Heart left ventricle (tissue), 16 donors: ENCODE results near the gene ZFYVE21. TPM values are rescaled to one million over a fixed set of nuclear protein-coding genes. Genes with fewer than 3 reads are reported as not detected.

Source experiments
- ATAC-seq, 4 donors: fragments of 200-7000 bp; cut with Tn5 transposase; one replicate each; pipeline ENCODE4 v1.9.1; 2020 to 2022; ENCODE audit warnings: moderate library complexity in 4 of 4, mild to moderate bottlenecking in 3 of 4, moderate number of reproducible peaks in 1 of 4
- DNase-seq, 5 donors: peaks; one replicate each; pipeline ENCODE4 v3.0.0-alpha.2; 2020
- H3K27ac ChIP-seq, 12 donors: fragments of 200-600 bp; sonication (generic) in 4 of 12; one replicate each; pipeline versions ENCODE4 v1.5.0 to v1.8.0; 2016 to 2022; ENCODE audit warnings: mild to moderate bottlenecking in 2 of 12
- H3K27me3 ChIP-seq, 9 donors: fragments of 200-600 bp; sonication (generic) in 2 of 9; one replicate each; pipeline versions ENCODE4 v1.5.1 to v1.8.0; 2016 to 2022; ENCODE audit warnings: mild to moderate bottlenecking in 3 of 9
- H3K36me3 ChIP-seq, 9 donors: fragments of 200-600 bp; sonication (generic) in 2 of 9; one replicate each; pipeline versions ENCODE4 v1.5.0 to v1.8.0; 2018 to 2022; ENCODE audit warnings: mild to moderate bottlenecking in 2 of 9
- H3K4me1 ChIP-seq, 12 donors: fragments of 200-600 bp; sonication (generic) in 4 of 12; one replicate each; pipeline versions ENCODE4 v1.5.0 to v1.8.0; 2016 to 2022; ENCODE audit warnings: mild to moderate bottlenecking in 3 of 12
- H3K4me3 ChIP-seq, 12 donors: fragments of 200-600 bp; sonication (generic) in 4 of 12; one replicate each; pipeline versions ENCODE4 v1.5.0 to v1.8.0; 2017 to 2022; ENCODE audit warnings: mild to moderate bottlenecking in 9 of 12, moderate library complexity in 4 of 12
- H3K9me3 ChIP-seq, 12 donors: fragments of 200-600 bp; sonication (generic) in 4 of 12; one replicate each; pipeline versions ENCODE4 v1.5.0 to v1.8.0; 2016 to 2022; ENCODE audit warnings: mild to moderate bottlenecking in 1 of 12
- POLR2A ChIP-seq, 2 donors: fragments of 450-650 bp; IDR thresholded peaks; one replicate each; pipeline ENCODE4 v1.6.1; 2017; ENCODE audit warnings: antibody characterized with exemption in 2 of 2, mild to moderate bottlenecking in 2 of 2, moderate library complexity in 2 of 2
- WGBS, 4 donors: extraction: QIAGEN DNeasy Blood & Tissue Kit in 2 of 4; methylation state at CpG; one replicate each; pipeline versions ENCODE4 v1.1.5 to v1.1.7; 2013 to 2018; 5-methylcytosine and 5-hydroxymethylcytosine counted together
- intact Hi-C, 10 donors: fragments of 100-400 bp; cut with DNase I; formaldehyde crosslinking; loops; one replicate each; pipeline versions ENCODE4 v1.11.1 to v1.14.2; 2022
- polyA plus RNA-seq, 2 donors: library from polyadenylated mRNA; stranded (reverse); fragments of 200-250 nt; gene quantifications; one replicate each; pipeline ENCODE4 v1.2.3, GENCODE V29; 2013
- total RNA-seq, 9 donors: library from RNA; depleted of rRNA in 2 of 9; stranded (reverse); fragments of >200 nt in 2 of 9; fragmentation: NEBNext Ultra II Directional in 3 of 9; extraction: Animal tissue kit (Norgen Biotek cat#: 25700) in 3 of 9; gene quantifications; one replicate each; pipeline versions ENCODE4 v1.1.0 to v1.2.4, GENCODE V29; 2016 to 2023
- TF ChIP-seq, protein P1 (sequence below), 12 donors: fragments of 200-600 bp; sonication (generic) in 4 of 12; IDR thresholded peaks; one replicate each; pipeline versions ENCODE4 v1.5.0 to v1.8.0; 2018 to 2022; ENCODE audit warnings: antibody characterized with exemption in 12 of 12, mild to moderate bottlenecking in 5 of 12
- donor health status: ischemic (EF 13 %, LVEDD 7.1; RV severe dilation, severe dysfunction).
- donor health status: healthy with polysubstance abuse.
- donor health status: DM: no; HTN: yes; CAD: no.
- donor health status: DM: no; HTN: no; CAD: no.
- donor health status: ischemic (EF 25% LVEDD 6.9; RV normal size, moderate dysfunction).
- donor health status: ischemic (EF 25% LVEDD 5.7; RV mildly dilated, moderate dysfunction).
- donor health status: healthy.
- donor health status: DM: yes; HTN: yes; CAD: no.
- donor health status: ischemic (EF 35%, LVEDD 5.7; RV mildly dilated, moderate dysfunction).
- donor health status: nonischemic (EF 11% LVEDD 7.7; RV severe dilation, severe dysfunction).
- donor health status: DM: yes; HTN: yes; CAD: no.
- donor health status: PGD.
- donor health status: ischemic (EF 29% LVEDD 5.4; RV normal size, mild dysfunction).
- donor health status: nonischemic (EF 23%, LVEDD 6.1; RV moderate dilation, normal function).

ZFYVE21 gene
- total and polyA plus RNA-seq, 11 donors = 44.1 to 86.1 (median 52.5) TPM

DNA sequence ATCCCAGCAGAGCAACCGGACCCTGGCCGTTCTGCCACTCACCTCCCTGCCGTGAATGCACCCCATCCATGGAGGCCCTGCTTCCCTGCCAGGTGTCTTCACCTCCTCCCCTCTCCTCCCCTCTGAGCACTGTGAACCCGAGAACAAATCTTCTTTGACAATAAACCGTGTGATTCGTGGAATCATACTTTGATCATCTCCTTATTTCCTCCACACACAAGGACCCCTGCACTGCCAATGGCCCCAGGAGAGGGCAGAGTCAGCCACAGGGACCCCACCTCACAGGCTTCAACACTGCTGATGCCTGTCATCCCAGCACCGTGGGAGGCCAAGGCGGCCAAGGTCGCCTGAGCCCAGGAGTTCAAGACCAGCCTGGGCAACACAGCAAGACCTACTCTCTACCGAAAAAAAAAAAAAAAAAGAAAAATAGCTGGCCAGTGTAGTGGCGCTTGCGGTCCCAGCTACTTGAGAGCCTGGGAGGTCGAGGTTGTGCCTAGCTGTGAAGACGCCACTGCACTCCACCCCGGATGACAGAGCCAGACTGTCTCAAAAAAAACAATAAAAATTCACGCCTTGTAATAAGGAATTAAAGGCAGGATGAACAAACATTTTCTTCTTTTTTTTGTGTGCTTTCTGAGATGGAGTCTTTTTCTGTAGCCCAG lies 1.4 kb upstream of the ZFYVE21 start:
- H3K4me1 ChIP-seq = peaks cover 17 to 76% (median 53%) of the 10 kb centered on the region in 12 donors
- no peaks in the 10 kb centered on the region for H3K27me3 ChIP-seq
- intact Hi-C loops = loop anchor here in 3 of 10 donors (10.0 kb wide), 2 partner anchors 139 to 149 kb away; partner anchors contain the start of genes BAG5 (in 1 of the 3) and COA8 (in 1 of the 3)
- H3K4me3 ChIP-seq = peak overlapping the region in 9 of 12 donors; percentile 64 to 95 (median 83)
- H3K27ac ChIP-seq = no peak overlapping the region
- TF ChIP-seq POLR2A (IDR thresholded peaks at IDR 0.05) = no peak
- TF ChIP-seq, protein P1, sequence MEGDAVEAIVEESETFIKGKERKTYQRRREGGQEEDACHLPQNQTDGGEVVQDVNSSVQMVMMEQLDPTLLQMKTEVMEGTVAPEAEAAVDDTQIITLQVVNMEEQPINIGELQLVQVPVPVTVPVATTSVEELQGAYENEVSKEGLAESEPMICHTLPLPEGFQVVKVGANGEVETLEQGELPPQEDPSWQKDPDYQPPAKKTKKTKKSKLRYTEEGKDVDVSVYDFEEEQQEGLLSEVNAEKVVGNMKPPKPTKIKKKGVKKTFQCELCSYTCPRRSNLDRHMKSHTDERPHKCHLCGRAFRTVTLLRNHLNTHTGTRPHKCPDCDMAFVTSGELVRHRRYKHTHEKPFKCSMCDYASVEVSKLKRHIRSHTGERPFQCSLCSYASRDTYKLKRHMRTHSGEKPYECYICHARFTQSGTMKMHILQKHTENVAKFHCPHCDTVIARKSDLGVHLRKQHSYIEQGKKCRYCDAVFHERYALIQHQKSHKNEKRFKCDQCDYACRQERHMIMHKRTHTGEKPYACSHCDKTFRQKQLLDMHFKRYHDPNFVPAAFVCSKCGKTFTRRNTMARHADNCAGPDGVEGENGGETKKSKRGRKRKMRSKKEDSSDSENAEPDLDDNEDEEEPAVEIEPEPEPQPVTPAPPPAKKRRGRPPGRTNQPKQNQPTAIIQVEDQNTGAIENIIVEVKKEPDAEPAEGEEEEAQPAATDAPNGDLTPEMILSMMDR (IDR thresholded peaks at IDR 0.05) = no peak
- no peaks in the 10 kb centered on the region for H3K9me3 ChIP-seq
- peaks cover 0 to 6% (median 0%) of the 10 kb centered on the region in 9 donors for H3K36me3 ChIP-seq
- DNase-seq (no peak), ATAC-seq (no peak)
- WGBS, 4 donors = 69 to 78% (median 73%) methylated on average over 16 of the region's 16 CpGs

GRCh38 chr14:103716091-103716801 lies 636 bp downstream of the ZFYVE21 start:
- Histone ChIP-seq H3K27me3 (no peaks in the 10 kb centered on the region), H3K36me3 (no peaks in the 10 kb centered on the region), H3K4me3 (peak overlapping the region; percentile 64 to 97 (median 82)), H3K27ac (peak overlapping the region; percentile 71 to 91 (median 84)), H3K9me3 (no peaks in the 10 kb centered on the region), H3K4me1 (peaks cover 17 to 69% (median 46%) of the 10 kb centered on the region in 12 donors)
- DNase-seq (peak in 3 of 5 donors; percentile 42 to 78 (median 50)), ATAC-seq (peak in 2 of 4 donors; percentile 0)
- TF ChIP-seq POLR2A (IDR thresholded peaks at IDR 0.05) = no peak
- TF ChIP-seq, protein P1 (IDR thresholded peaks at IDR 0.05) = no peak
- WGBS, 4 donors = 3 to 10% (median 4%) methylated on average over 31 to 72 of the region's 72 CpGs
- intact Hi-C loops = loop anchor here in 3 of 10 donors (5.0 to 10.0 kb wide), 4 partner anchors 34 to 151 kb away; partner anchors contain the start of genes BAG5 (in 1 of the 3), COA8 (in 1 of the 3) and KLC1 (in 1 of the 3)

DNA sequence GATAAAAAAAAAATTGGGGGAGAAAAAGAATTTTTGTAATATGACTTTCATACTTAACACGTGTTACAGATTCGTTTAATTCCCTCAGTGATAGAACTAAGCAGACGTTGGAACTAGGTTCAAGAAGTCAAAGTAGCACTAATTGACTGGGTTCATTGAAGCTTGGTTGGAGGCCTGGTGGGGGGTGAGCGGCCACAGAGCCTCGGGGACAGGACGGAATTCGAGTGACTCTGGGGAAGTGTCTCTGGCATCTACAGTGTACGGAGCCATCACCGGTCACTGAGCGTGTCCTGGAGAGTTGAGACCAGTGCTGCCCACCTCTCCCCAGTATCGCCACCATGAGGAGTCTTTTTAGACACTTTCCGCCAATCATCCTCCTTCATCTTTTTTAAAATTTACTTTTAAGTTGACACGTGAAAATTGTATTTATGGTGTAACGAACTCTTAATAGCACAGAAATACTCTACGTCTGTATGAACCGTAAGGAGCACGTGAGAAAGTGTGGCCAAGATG lies 1.3 kb downstream of the ZFYVE21 start:
- H3K36me3 ChIP-seq = no peaks in the 10 kb centered on the region
- H3K4me3 ChIP-seq = peak overlapping the region in 11 of 12 donors; percentile 64 to 97 (median 83)
- H3K27me3 ChIP-seq = no peaks in the 10 kb centered on the region
- WGBS, 4 donors = 79 to 82% (median 81%) methylated on average over 17 of the region's 17 CpGs
- intact Hi-C loops = loop anchor here in 3 of 10 donors (5.0 to 10.0 kb wide), 4 partner anchors 35 to 152 kb away; partner anchors contain the start of genes BAG5 (in 1 of the 3), COA8 (in 1 of the 3) and KLC1 (in 1 of the 3)
- ATAC-seq (no peak), DNase-seq (no peak)
- no peak overlapping the region for H3K27ac ChIP-seq
- H3K9me3 ChIP-seq = no peaks in the 10 kb centered on the region
- H3K4me1 ChIP-seq = peaks cover 11 to 69% (median 42%) of the 10 kb centered on the region in 12 donors
- TF ChIP-seq, protein P1 (IDR thresholded peaks at IDR 0.05) = no peak
- TF ChIP-seq POLR2A (IDR thresholded peaks at IDR 0.05) = no peak
